Activated CD8-positive, alpha-beta memory T cell treated with anti-CD3 and anti-CD28 coated beads, Interleukin-2, amount 50 U/mL, for 4 hours (primary cell): ENCODE results near the gene POM121L12.

Experiments
- DNase-seq: peaks from one replicate; pipeline ENCODE4 v3.0.0-alpha.2; 2020

Gene POM121L12

DNA sequence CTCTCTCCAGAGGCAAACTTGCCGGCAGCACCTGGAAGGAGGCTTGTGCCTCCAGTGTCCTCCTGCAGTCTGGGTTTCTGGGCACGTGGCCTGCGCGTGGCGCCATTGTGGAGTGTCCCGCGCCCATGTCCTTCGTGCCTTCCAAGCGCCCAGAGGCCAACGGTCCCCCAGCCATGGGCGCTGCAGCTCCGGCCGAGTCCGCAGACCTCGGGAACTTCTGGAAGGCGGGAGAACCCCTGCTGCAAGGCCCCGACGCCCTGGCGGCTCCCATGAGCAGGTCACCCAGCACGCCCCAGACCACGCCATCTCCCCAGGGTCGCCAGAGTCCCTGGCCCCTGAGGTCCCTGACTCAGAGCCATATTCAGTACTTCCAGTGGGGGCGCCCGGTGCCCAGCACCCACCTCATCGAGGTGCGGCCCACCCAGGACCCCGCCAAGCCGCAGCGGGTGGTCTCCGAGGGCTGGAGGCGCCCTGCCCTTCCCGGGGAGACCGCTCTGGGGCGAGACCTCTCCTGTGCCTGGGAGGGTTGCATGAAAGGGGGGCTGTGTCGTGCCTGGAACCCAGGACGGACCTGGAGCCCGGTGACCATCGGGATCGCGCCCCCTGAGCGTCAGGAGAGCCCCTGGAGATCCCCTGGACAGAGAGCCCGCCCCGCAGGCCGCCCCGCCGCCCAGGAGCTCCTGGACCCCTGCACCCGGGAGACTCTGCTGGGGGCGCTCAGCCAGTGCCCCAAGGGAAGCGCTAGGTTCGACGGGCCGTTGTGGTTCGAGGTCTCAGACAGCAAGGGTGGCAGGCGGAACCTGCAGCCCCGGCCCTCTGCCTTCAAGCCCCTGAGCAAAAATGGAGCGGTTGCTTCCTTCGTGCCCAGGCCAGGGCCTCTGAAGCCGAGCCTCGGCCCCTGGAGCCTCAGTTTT lies at the start of gene POM121L12:
TSS of gene POM121L12 (plus strand) at position 135 of the 914 bp plus-strand sequence. CDS start at position 174, 39 bp downstream.
- no peak for DNase-seq

DNA sequence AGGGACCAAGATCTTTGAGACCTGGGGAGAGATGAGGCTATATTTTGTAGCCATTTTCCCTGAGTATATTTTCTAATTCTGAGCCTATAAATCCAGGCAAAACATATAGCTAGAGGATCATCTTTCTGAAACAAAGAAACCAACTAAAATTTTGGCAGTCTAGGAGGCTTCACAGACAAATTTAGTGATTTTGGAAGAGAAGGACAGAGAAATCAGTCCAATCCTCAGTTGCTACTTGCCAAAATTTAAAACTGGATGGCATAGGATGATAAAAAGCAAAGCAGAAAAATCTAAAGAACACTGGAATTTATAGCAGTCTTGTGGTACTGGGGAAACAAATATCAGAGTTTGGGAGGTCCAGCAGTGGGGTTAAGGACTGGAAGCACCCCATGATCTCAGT lies 43.4 kb upstream of the POM121L12 start:
- no peak for DNase-seq

DNA sequence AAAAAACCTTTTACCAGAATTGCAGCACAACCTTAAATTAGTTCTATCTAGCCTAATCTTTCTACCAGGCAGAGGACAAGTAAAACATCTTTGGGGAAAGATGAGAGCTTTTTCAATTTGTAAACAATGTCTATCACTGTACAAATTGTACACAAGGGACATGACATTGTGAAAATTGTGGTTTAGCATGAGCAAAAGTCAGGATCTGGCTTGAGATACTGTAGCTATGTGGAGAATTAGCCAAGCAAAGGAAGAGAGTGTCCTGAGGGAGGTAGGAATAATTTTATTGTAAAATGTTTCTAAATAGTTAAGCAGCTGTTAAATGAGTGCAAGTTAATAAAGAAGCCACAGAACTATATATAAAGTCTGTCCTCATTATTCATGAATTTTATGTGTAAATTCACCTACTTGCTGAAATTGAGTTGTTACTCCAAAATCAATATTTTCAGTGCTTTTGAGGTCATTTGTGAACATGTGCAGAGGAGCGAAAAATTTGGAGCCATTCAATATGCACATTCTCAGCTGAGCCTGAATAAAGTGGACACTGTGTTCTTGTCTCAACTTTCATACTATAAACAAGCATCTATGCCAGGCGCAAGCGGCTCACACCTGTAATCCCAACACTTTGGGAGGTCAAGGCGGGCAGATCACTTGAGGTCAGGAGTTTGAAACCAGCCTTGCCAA lies 42.8 kb upstream of the POM121L12 start:
- no peak for DNase-seq

DNA sequence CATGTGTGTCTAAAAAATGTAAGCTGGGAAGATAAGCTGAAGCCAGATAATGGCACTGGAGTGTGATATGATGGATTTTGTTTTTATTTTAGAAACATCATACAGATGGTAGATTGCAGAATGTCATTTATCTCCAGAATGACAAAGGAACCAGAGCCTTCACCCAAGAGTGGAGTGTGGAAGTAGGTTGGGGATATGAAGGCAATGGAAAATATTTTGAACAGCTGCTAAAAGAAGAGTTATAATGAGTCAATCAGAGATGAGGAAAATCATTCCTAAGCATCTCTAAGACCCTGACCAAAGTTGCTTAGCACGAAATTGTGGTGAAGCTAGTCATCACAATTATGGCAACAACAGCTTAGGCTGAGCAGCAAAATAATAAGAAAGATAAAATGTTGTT lies 39.8 kb upstream of the POM121L12 start:
- no peak for DNase-seq

DNA sequence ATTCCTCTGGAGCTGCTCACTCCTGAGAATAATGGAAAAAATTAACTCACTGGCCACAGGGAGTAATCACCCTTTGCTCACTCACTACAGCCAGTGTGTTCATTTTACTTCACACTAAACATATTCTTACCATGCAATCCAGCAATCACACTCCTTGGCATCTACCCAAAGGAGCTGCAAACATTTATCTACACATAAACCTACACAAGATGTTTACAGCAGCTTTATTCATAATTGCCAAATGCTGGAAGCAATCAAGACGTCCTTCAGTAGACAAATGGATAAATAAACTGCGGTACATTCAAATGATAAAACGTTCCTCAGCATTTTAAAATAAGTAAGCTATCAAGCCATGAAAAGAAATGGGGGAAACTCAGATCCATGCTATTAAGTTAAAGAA lies 34.2 kb upstream of the POM121L12 start:
- DNase-seq = no peak

DNA sequence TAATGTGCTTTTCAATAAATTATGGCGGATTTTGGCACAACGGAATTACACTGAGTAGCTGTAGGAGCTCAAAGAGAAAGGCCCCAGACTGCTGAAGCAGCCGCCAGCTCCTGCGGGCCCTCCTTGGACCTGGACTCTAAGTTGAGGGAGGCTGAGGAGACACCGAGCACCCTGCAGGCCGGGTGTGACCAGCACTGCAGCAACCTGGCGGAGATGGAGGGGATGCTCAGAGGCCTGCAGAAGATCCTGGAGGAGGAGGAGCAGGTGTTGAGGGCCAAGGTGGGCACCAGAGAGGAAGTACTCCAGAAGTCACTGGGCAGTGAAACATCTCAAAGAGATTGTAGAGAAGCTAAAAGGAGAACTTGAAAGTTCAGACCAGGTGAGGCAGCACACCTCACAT lies 33.0 kb upstream of the POM121L12 start:
- DNase-seq = no peak

DNA sequence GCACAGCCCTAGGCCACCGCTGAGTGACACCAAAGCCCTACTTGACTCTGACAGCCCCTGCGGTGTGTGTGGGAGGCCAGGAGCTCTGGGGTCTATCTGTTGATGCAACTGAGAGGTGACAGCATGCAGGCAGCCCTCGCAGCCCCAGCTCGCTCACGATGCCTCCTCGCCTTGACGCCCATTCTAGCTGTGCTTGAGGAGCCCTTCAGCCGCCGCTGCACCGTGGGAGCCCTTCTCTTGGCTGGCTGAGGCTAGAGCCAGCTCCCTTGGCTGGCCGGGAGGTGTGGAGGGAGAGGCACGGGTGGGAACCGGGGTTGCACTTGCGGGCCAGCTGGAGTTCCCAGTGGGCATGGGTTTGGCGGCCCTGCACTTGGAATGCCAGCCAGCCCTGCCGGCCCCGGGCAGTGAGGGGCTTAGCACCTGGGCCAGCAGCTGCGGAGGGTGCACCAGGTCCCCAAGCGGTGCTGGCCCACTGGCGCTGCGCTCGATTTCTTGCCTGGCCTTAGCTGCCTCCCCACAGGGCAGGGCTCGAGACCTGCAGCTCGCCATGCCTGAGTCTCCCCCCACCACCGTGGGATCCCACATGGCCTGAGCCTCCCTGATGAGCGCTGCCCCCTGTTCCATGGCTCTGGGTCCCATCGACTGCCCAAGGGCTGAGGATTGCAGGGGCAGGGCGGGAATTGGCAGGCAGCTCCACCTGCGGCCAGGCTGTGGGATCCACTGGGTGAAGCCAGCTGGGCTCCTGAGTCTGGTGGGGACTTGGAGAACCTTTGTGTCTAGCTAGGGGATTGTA lies 31.6 kb upstream of the POM121L12 start:
- no peak for DNase-seq

DNA sequence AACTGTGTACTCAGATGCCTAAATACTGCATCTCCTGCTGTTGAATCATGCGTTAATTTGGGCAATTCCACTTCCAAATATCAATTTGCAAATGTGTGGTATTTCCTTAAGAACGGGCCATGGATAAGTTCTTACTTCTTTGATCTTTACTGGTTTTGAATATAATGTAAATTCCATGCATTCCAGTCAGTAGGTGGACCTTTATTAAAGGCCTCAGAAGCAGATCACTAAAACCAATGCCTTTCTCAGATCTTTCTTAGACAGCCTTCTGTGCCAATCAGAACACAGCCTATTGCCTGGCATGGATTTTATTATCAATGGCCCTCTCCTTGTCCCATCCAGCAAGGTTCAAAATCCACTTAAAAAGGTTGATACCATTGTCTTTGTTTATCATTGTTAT lies 21.5 kb upstream of the POM121L12 start:
- DNase-seq = no peak

DNA sequence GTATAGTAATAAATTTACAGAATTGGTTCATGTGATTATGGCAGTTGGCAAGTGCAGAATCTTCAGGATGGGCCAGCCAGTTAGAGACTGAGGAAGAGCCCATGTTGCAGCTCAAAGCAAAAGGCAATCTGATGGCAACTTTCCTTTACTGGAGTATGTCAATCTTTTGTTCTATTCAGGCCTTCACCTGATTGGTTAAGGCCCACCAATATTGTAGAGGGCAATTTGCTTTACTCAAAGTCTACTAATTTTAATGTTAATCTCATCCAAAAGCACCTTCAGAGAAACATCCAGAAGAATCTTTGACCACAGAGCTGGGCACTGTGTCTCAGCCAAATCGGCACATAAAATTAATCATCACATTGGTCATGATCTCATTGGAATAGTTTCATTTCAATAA lies 20.0 kb upstream of the POM121L12 start:
- DNase-seq = no peak

DNA sequence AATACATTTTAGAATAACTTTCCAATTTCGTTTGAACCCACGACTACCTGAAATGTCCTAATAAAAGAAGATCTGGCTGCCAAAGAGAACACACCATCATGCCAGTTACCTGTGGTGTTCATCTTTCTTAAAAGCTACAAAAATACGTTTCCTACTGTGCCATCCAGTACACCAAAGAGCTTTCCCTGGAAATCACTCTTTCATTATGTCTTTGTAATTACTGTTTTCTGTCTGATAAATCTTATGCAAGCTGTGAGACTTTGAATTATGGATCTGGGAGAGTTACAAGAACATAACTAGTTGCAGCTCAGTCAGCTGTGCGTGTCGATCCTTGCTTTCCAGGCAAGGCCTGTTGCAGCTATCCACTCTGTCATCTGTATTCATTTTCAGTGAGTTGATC lies 12.5 kb upstream of the POM121L12 start:
- no peak for DNase-seq

DNA sequence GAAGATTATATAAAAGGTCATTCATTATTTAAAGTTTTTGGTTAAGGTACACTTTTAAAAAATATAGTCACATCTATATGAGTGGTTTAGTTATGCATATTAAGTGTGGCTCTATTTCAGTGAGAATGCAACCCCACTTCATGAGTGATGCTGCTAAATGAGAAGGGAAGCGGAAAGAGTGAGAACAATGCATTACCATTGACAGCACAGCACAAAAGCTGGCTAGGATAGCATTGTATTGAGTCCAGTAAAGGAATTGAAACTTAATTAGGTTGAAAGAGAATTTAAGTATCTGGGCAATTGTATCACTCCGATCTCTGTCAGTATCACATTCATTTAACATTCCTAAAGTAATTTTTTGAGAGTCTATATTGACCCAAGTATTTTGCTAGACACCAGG lies 13.2 kb downstream of the POM121L12 start:
- no peak for DNase-seq

DNA sequence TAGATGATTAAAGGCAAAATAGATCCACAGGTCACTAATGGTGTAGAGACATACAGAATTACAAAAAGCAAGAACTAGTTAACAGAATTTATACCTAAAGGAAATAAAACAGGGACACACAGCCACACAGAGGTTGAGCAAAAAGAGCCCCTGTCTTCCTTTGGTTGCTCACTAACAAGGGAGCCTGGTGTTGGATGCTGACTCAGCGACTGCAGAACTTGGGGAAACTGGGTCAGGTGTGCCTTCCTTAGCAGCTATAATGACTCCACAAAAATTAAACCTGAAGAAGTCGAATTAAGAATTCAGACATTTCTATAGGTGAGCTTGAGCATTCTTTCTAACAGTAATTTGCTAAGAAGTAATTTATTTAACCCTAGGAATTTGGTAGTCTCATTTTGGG lies 15.0 kb downstream of the POM121L12 start:
- DNase-seq = no peak

DNA sequence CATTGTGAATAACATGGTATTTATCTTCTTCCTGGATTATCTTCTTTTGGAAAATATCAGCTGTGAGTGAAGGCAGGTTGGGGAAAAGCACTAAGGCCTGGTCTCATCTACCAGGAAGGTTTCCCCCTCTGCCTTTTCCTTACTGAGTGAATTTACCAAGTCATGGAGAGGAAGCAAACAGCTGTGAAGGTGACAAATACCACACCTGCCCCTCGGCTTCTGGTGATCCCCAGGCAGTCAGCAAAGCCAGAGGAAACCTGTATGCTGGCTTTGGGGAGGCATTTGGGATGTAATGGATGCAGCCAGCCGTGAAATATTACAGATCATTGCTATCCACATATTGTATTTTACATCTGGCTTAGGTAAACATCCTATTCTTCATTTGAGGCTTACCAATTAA lies 24.2 kb downstream of the POM121L12 start:
- no peak for DNase-seq

DNA sequence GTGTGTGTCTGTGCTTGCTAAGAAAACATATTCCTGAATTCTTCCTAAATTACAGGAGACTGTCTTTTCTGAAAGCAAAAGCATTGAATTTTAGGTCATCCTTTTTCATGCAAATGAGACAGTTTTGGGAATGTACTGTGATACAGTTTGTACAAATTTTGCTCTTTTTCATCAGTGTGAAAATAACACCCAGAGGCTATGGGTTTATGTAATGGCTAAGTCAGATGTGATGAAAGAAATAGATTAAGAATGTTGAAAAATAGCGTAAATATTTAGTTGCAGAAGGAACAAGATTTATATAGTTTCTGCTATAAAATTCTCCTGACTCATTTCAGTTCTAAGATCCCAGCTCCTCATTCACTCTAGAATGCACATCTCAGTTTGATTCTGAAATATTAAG lies 24.6 kb downstream of the POM121L12 start:
- DNase-seq = no peak

DNA sequence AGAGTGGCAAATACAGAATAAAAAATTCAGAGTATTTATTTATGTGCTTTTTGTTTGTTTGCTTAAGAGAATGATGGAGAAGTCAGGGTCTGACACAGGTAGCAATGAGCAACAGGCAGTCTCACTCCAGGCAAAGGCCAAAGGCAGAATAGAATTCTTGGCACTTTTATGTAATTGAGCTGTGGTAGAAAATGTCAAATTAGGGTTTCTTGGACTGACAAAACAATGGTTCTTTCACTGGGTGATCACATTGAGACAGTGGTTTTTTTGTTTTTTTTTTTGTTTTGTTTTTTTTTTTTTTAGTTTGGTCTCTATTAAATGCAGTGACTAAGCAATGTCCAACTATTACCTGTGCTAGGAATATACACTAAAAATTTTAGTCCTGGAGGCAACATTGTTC lies 27.4 kb downstream of the POM121L12 start:
- no peak for DNase-seq

DNA sequence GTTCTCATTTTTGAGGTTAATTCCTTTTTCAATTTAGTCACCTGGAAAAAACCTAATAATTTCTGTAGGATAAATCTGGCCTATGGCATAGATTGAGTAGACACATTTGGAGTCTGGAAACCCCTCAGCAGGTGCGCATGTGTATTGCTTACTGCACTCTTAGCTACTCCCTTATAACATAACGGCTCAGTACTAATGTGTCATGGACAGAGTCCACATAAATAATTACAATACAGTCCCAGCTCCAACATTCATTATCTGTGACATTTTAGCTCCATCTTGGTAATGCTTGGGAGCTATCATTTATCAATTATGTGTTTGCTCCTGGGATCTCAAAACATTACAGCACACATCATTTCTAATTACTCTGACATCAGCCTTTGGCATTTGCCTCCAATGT lies 33.2 kb downstream of the POM121L12 start:
- DNase-seq = no peak

DNA sequence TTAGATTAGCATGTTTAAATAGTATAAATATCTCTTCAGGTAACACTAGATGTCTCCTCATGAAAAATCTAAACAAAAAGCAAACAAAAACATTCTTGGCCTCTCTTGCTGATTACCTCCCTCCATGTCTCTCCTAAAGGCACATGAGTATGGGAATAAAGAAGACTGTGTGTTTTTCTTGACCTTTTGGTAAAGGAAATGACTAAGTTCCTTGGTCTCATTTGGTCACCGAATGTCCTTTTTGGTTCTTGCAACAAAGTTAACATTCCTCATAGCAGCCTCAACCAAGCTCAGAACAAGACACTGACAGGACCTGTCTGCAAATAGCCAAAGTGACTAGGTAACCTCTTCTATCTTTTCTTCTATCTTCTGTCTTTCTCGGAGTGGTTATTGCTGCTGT lies 35.5 kb downstream of the POM121L12 start:
- no peak for DNase-seq
